PC-3 (cell line): ENCODE measurements around the gene NOM1.

Experiments
- CTCF ChIP-seq: fragments of 300-600 bp; sonication (generic); conservative IDR thresholded peaks from 2 replicates; pipeline ENCODE4 v1.5.1; 2017; ENCODE audit warnings: antibody characterized with exemption, low read depth, mild to moderate bottlenecking, low read length
- EZH2phosphoT487 ChIP-seq: fragments of 300-600 bp; sonication (generic); IDR thresholded peaks from 2 replicates; pipeline ENCODE4 v1.6.1; 2018; ENCODE audit warnings: mild to moderate bottlenecking, antibody characterized with exemption, low read length, borderline replicate concordance

- TF ChIP-seq CTCF = no peak
- no peak for TF ChIP-seq EZH2phosphoT487
Measured at GRCh38 chr7:156918635-156919034, 30.9 kb upstream of the NOM1 start.
